Thyroid gland (tissue), 4 donors: ENCODE results near the gene GTSE1. TPM values are rescaled to one million over a fixed set of nuclear protein-coding genes. Genes with fewer than 3 reads are reported as not detected.

Experiments
- DNase-seq, 2 donors: peaks; one replicate each; pipeline ENCODE4 v3.0.0-alpha.2; 2019
- H3K27ac ChIP-seq, 3 donors: fragments of 200-600 bp; sonication (generic); 1 replicate in 2 of 3; 2 replicates in 1 of 3; pipeline ENCODE4 v1.5.1; 2016 to 2019; ENCODE audit warnings: mild to moderate bottlenecking in 1 of 3, moderate library complexity in 1 of 3
- H3K27me3 ChIP-seq: fragments of 200-600 bp; sonication (generic); one replicate; pipeline ENCODE4 v1.5.1; 2019
- H3K36me3 ChIP-seq, 2 donors: fragments of 200-600 bp; sonication (generic); one replicate each; pipeline ENCODE4 v1.5.1; 2016 to 2019
- H3K4me1 ChIP-seq, 2 donors: fragments of 200-600 bp; sonication (generic); one replicate each; pipeline ENCODE4 v1.5.1; 2017 to 2019
- H3K4me3 ChIP-seq, 3 donors: fragments of 200-600 bp; sonication (generic); replicated peaks in 1 of 3; 1 replicate in 2 of 3; 2 replicates in 1 of 3; pipeline ENCODE4 v1.5.1; 2016; ENCODE audit warnings: mild to moderate bottlenecking in 1 of 3
- H3K9me3 ChIP-seq: fragments of 200-600 bp; sonication (generic); one replicate; pipeline ENCODE4 v1.5.1; 2017
- POLR2A ChIP-seq, 2 donors: fragments of 450-650 bp; IDR thresholded peaks; one replicate each; pipeline ENCODE4 v1.6.1; 2017; ENCODE audit warnings: antibody characterized with exemption in 2 of 2, mild to moderate bottlenecking in 2 of 2, moderate library complexity in 1 of 2
- WGBS, 2 donors: methylation state at CpG; one replicate each; pipeline ENCODE4 v1.1.5; 2017; 5-methylcytosine and 5-hydroxymethylcytosine counted together
- intact Hi-C: fragments of 100-400 bp; cut with DNase I; formaldehyde crosslinking; loops from one replicate; pipeline ENCODE4 v1.15.1; 2023
- total RNA-seq, 4 donors: library from RNA; depleted of rRNA; stranded (reverse); fragments of >200 nt; gene quantifications; one replicate each; pipeline ENCODE4 v1.2.3, GENCODE V29; 2016
- TF ChIP-seq, protein P1 (sequence below), 6 experiments: fragments of 200-600 bp in 3 of 6; fragments of 450-650 bp in 3 of 6; sonication (generic) in 3 of 6; IDR thresholded peaks; one replicate each; pipeline ENCODE4 v1.5.1; 2016 to 2019; ENCODE audit warnings: antibody characterized with exemption in 6 of 6, mild to moderate bottlenecking in 2 of 6, inconsistent platforms in 1 of 6, moderate library complexity in 1 of 6

Gene GTSE1
- total RNA-seq, 4 donors from 2014 or later, result 0.22 to 0.27 (median 0.25) TPM; not detected in 1

DNA sequence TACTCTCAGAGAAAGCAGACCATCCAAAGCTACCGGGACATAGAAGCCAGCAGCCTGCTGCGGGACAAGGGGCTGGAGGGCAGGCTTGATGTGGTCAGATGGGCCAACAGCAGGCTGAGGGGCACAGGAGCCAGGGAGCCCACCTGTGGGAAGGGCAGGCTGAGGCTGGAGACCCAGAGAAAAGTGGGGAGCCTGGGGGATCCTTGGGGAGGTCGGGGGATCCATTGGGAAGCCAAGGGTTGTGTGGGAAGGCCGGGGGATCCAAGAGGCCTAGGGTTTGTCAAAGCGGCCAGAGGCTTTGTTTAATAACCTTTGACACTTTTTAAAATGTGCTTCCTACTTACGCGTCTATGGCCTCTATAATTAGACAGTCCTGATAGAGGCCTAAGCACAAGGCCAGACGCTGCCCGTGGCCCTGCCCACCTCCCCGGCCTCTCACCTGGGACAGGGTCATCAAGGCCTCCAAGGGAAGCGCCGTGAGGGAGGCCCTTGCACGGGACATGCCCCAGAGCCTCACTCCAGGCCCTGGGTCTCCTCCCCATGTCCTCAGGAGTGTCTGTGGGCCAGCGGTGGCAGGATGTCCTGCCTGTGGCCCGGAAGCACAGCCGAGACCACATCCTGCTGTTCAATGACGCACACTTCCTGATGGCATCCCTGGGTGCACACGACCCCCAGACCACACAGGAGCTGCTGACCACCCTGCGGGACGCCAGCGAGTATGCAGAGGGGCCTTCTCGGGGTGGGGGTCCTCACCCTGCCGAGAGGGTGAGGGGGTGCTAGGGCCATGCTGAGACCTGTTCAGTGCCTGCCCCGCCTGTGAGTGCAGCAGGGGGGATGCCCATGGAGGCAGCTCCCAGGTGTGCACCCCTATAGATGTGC, 8.6 kb upstream of the GTSE1 start:
- Histone ChIP-seq H3K4me1 (no peaks in the 10 kb centered on the region), H3K27ac (peak overlapping the region in 2 of 3 donors; percentile 16 to 41)

DNA sequence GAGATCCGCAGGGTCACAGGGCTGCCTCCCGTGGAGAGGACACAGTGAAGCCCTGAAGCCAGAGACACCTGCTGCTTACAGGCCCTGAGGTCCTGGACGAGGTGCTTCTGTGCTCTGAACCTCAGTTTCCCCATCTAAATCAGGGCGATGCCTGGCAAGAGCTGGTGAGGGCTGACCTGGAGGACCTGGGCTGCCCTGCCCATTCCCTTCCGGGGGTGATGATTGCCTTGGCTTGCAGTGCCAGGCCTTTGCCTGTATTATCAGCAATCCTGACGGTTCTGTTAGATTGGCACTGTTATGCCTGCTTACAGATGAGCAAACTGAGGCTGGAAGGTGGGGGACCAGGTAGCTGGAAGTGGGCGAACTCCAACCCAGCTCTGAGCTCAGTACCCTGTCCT, 7.8 kb upstream of the GTSE1 start:
- 99 to 100% methylated on average over 2 to 6 of the region's 7 CpGs for WGBS, 2 donors
- Histone ChIP-seq H3K27ac (peak overlapping the region in 1 of 3 donors; percentile 10), H3K4me3 (no peak overlapping the region), H3K9me3 (no peaks in the 10 kb centered on the region), H3K36me3 (peaks cover 18 to 34% of the 10 kb centered on the region in 2 donors), H3K27me3 (no peaks in the 10 kb centered on the region), H3K4me1 (no peaks in the 10 kb centered on the region)
- DNase-seq, result no peak
- no peak for TF ChIP-seq POLR2A (IDR thresholded peaks at IDR 0.05)
- TF ChIP-seq, protein P1, sequence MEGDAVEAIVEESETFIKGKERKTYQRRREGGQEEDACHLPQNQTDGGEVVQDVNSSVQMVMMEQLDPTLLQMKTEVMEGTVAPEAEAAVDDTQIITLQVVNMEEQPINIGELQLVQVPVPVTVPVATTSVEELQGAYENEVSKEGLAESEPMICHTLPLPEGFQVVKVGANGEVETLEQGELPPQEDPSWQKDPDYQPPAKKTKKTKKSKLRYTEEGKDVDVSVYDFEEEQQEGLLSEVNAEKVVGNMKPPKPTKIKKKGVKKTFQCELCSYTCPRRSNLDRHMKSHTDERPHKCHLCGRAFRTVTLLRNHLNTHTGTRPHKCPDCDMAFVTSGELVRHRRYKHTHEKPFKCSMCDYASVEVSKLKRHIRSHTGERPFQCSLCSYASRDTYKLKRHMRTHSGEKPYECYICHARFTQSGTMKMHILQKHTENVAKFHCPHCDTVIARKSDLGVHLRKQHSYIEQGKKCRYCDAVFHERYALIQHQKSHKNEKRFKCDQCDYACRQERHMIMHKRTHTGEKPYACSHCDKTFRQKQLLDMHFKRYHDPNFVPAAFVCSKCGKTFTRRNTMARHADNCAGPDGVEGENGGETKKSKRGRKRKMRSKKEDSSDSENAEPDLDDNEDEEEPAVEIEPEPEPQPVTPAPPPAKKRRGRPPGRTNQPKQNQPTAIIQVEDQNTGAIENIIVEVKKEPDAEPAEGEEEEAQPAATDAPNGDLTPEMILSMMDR (IDR thresholded peaks at IDR 0.05), result no peak
- intact Hi-C loops, result no loop called here

More for the DNA sequence above, 8.6 kb upstream of the GTSE1 start:
- 73 to 79% methylated on average over 14 to 24 of the region's 24 CpGs for WGBS, 2 donors
- H3K4me3 ChIP-seq, result no peak overlapping the region
- no peak for TF ChIP-seq POLR2A (IDR thresholded peaks at IDR 0.05)
- TF ChIP-seq, protein P1 (IDR thresholded peaks at IDR 0.05), result no peak
- no peaks in the 10 kb centered on the region for H3K9me3 ChIP-seq
- H3K27me3 ChIP-seq, result no peaks in the 10 kb centered on the region
- peak in 1 of 2 donors; percentile 22 for DNase-seq
- peaks cover 18 to 34% of the 10 kb centered on the region in 2 donors for H3K36me3 ChIP-seq
- intact Hi-C loops, result no loop called here

DNA sequence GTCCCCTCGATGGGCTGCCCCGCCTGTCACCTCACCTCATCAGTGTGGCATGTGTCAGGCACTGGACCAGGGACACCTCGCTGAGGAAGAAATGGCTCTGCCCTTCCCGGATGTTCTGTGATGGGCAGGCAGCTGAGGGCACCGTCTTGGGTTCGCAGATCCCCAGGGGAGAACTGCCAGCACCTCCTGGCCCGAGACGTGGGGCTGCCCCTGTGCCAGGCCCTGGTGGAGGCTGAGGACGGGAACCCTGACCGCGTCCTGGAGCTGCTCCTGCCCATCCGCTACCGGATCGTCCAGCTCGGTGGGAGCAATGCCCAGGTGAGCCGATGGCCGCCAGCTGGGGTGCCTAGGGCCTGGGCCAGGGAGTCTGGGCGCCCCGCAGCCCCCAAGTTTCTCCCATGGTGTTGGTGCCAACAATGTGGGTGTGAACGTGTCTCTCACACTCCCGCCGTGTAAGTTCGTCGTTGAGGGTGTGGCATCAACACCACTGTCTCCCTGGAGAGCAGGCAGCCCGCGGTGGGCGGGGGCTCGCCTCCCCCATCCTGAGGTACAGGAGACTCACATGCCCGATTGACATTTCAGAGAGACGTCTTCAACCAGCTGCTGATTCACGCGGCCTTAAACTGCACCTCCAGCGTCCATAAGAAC, 7.3 kb upstream of the GTSE1 start:
- Histone ChIP-seq H3K4me1 (no peaks in the 10 kb centered on the region), H3K36me3 (peaks cover 18 to 29% of the 10 kb centered on the region in 2 donors), H3K27ac (no peak overlapping the region), H3K27me3 (no peaks in the 10 kb centered on the region), H3K4me3 (no peak overlapping the region), H3K9me3 (no peaks in the 10 kb centered on the region)
- intact Hi-C loops, result no loop called here
- 93 to 94% methylated on average over 15 to 31 of the region's 33 CpGs for WGBS, 2 donors
- DNase-seq, result no peak
- TF ChIP-seq, protein P1 (IDR thresholded peaks at IDR 0.05), result no peak
- no peak for TF ChIP-seq POLR2A (IDR thresholded peaks at IDR 0.05)

DNA sequence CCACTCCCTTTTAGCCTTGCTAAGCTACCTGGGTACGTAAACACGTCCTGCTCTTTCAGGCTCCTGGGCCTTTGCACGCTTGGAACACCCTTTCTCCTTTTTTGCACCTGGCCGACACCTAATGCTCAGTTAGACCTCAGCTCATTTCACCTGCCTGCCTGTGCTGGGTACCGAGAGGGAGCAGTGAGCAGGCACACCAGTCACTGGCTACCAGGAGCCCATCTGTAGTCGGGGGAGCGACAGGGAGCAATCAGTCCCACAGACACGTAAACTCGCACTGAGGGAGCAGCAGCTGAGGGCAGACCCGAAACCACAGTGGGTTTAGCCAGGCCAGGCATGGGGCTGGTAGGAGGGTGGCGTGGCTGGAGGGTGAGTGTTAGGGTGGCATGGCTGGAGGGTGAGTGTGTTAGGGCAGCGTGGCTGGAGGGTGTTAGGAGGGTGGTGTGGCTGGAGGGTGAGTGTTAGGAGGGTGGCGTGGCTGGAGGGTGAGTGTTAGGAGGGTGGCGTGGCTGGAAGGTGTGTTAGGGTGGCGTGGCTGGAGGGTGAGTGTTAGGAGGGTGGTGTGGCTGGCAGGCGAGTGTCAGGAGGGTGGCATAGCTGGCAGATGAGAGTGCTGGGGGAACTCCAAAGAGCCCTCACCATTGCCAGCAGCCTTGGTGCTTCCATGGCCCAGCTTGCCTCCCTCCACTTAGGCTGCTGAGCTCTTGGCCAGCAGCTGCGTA, 6.4 kb upstream of the GTSE1 start:
- intact Hi-C loops, result no loop called here
- WGBS, 2 donors, result 90 to 97% methylated on average over 17 of the region's 17 CpGs

More for the DNA sequence above, 6.4 kb upstream of the GTSE1 start:
- no peak for TF ChIP-seq POLR2A (IDR thresholded peaks at IDR 0.05)
- TF ChIP-seq, protein P1 (IDR thresholded peaks at IDR 0.05), result no peak
- no peak overlapping the region for H3K4me3 ChIP-seq
- no peaks in the 10 kb centered on the region for H3K4me1 ChIP-seq
- peaks cover 14 to 22% of the 10 kb centered on the region in 2 donors for H3K36me3 ChIP-seq
- no peaks in the 10 kb centered on the region for H3K9me3 ChIP-seq
- H3K27ac ChIP-seq, result no peak overlapping the region
- no peaks in the 10 kb centered on the region for H3K27me3 ChIP-seq
- DNase-seq, result no peak
